ENCODE measurements around the gene RIC3.

DNA sequence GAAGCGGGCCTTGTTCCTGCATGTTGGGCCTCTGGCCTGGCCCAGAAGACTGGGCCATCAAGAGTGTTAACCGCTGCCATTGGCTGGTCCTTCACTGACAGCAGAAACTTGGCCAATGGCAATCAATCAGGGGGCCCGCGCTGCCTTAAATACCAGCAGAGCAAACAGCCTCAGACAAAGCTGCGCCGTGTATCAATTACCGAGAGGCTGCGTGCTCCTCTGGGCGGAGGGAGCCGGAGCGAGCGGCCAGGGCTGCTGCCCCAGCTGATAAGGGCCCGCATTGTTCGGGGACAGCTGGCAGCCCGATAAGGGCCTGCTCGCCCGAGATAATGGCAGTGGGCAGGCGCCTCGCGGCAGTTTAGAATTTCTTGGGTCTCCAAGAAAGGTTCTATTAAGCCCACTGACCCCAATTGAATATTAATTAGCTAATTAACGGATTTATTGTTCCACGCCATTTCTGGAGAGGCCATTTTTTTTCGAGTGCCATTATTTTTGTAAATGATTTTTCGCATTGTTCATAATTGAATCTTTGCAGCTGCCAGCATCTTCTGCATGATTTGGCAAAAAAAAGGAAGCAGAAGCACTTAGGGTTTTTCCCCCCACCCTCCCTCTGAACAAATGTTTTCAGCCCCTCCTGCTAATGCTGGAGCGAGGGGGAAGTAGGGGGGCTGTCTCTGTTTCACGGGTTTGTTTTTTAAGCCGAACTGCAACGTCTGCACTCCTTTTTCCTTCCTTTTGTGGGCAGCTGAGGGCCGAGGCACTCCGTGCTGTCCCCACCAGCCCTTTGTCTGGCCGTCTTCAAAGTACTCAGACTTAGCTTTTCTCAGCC lies 37.6 kb upstream of the RIC3 start:
- TF ChIP-seq ZFP30 (CRISPR knock-in tag; IDR thresholded peaks at IDR 0.05) (no peak), ZC3H10 (CRISPR knock-in tag; IDR thresholded peaks at IDR 0.05) (no peak), BACH2 (CRISPR knock-in tag; IDR thresholded peaks at IDR 0.05; ENCODE audit: borderline replicate concordance) (no peak)
- TF ChIP-seq, protein P1, sequence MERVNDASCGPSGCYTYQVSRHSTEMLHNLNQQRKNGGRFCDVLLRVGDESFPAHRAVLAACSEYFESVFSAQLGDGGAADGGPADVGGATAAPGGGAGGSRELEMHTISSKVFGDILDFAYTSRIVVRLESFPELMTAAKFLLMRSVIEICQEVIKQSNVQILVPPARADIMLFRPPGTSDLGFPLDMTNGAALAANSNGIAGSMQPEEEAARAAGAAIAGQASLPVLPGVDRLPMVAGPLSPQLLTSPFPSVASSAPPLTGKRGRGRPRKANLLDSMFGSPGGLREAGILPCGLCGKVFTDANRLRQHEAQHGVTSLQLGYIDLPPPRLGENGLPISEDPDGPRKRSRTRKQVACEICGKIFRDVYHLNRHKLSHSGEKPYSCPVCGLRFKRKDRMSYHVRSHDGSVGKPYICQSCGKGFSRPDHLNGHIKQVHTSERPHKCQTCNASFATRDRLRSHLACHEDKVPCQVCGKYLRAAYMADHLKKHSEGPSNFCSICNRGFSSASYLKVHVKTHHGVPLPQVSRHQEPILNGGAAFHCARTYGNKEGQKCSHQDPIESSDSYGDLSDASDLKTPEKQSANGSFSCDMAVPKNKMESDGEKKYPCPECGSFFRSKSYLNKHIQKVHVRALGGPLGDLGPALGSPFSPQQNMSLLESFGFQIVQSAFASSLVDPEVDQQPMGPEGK (CRISPR knock-in tag; IDR thresholded peaks at IDR 0.05; ENCODE audit: borderline replicate concordance): no peak
- TF ChIP-seq, protein P2, sequence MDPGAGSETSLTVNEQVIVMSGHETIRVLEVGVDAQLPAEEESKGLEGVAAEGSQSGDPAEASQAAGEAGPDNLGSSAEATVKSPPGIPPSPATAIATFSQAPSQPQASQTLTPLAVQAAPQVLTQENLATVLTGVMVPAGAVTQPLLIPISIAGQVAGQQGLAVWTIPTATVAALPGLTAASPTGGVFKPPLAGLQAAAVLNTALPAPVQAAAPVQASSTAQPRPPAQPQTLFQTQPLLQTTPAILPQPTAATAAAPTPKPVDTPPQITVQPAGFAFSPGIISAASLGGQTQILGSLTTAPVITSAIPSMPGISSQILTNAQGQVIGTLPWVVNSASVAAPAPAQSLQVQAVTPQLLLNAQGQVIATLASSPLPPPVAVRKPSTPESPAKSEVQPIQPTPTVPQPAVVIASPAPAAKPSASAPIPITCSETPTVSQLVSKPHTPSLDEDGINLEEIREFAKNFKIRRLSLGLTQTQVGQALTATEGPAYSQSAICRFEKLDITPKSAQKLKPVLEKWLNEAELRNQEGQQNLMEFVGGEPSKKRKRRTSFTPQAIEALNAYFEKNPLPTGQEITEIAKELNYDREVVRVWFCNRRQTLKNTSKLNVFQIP (CRISPR knock-in tag; IDR thresholded peaks at IDR 0.05; ENCODE audit: borderline replicate concordance, low read depth): no peak
- TF ChIP-seq, protein P3, sequence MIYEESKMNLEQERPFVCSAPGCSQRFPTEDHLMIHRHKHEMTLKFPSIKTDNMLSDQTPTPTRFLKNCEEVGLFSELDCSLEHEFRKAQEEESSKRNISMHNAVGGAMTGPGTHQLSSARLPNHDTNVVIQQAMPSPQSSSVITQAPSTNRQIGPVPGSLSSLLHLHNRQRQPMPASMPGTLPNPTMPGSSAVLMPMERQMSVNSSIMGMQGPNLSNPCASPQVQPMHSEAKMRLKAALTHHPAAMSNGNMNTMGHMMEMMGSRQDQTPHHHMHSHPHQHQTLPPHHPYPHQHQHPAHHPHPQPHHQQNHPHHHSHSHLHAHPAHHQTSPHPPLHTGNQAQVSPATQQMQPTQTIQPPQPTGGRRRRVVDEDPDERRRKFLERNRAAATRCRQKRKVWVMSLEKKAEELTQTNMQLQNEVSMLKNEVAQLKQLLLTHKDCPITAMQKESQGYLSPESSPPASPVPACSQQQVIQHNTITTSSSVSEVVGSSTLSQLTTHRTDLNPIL (CRISPR knock-in tag; IDR thresholded peaks at IDR 0.05; ENCODE audit: low read depth): no peak
